COR-L47 (cell line): Measurements from ENCODE around the gene PATJ.
"Not testable (repeated sequence)": the region's sequence is repeated elsewhere in the genome, so short reads cannot be mapped to it uniquely, and the experiment has no call there.

ENCODE experiments used
- DNase-seq: peaks from one replicate; lab custom pipeline; 2025; lab: John Stamatoyannopoulos, UW

PATJ gene

GRCh38 chr1:62103846-62104245 lies 361.6 kb downstream of the PATJ start:
- DNase-seq = no peak

GRCh38 chr1:62107923-62108322 lies 365.6 kb downstream of the PATJ start:
- DNase-seq = no peak

GRCh38 chr1:62109124-62109523 lies 366.8 kb downstream of the PATJ start:
- no peak for DNase-seq

GRCh38 chr1:62110198-62110817 lies 368.0 kb downstream of the PATJ start:
- DNase-seq = no peak

GRCh38 chr1:62111084-62111483 lies 368.8 kb downstream of the PATJ start:
- no peak for DNase-seq

- DNase-seq = no peak
These were observed 371.2 kb downstream of the PATJ start for GRCh38 chr1:62113507-62113906.

- DNase-seq = no peak
These were observed 374.9 kb downstream of the PATJ start for GRCh38 chr1:62117018-62117750.

- DNase-seq = no peak
These were observed 384.5 kb downstream of the PATJ start for GRCh38 chr1:62126579-62127290.

GRCh38 chr1:62128745-62129144 lies 386.5 kb downstream of the PATJ start:
- no peak for DNase-seq

GRCh38 chr1:62131093-62131725 lies 388.9 kb downstream of the PATJ start:
- DNase-seq = peak; percentile 42

GRCh38 chr1:62138029-62138428 lies 395.7 kb downstream of the PATJ start:
- no peak for DNase-seq

- no peak for DNase-seq
These were observed 397.1 kb downstream of the PATJ start for GRCh38 chr1:62139410-62139809.

- no peak for DNase-seq
These were observed 398.4 kb downstream of the PATJ start for GRCh38 chr1:62140666-62141065.

- DNase-seq = no peak
These were observed 400.2 kb downstream of the PATJ start for GRCh38 chr1:62142496-62142895.

- DNase-seq = peak; percentile 16
These were observed 402.1 kb downstream of the PATJ start for GRCh38 chr1:62144238-62144831.

GRCh38 chr1:62159940-62160348 lies 417.7 kb downstream of the PATJ start:
- DNase-seq = no peak

- no peak for DNase-seq
These were observed 419.4 kb downstream of the PATJ start for GRCh38 chr1:62161711-62162110.

- not testable (repeated sequence) for DNase-seq
These were observed 428.1 kb downstream of the PATJ start for GRCh38 chr1:62170380-62170779.

- peak; percentile 43 for DNase-seq
These were observed 433.4 kb downstream of the PATJ start for GRCh38 chr1:62175568-62176179.

GRCh38 chr1:62176597-62177312 lies 434.5 kb downstream of the PATJ start:
- no peak for DNase-seq

- DNase-seq = no peak
These were observed 435.3 kb downstream of the PATJ start for GRCh38 chr1:62177621-62178020.
